GM23338 (cell line): ENCODE results near the gene ARMC7. TPM values are rescaled to one million over a fixed set of nuclear protein-coding genes. Genes with fewer than 3 reads are reported as not detected.

Experiments used
- ATAC-seq: fragments of 200-7000 bp; cut with Tn5 transposase; 3 replicates; pipeline ENCODE4 v1.9.1; 2020
- DNase-seq: peaks from one replicate; pipeline ENCODE4 v3.0.0-alpha.2; 2015; ENCODE audit warnings: low spot score
- H2AFZ ChIP-seq: fragments of 200-600 bp; sonication (generic); 2 replicates; pipeline ENCODE4 v1.8.0; 2016; ENCODE audit warnings: antibody characterized with exemption, mild to moderate bottlenecking, moderate library complexity
- H3F3A ChIP-seq: fragments of 200-600 bp; sonication (generic); replicated peaks from 2 replicates; pipeline ENCODE4 v1.8.0; 2017; ENCODE audit warnings: antibody characterized with exemption, mixed run types, low read depth
- H3K27ac ChIP-seq: fragments of 200-600 bp; sonication (generic); 2 replicates; pipeline ENCODE4 v1.6.1; 2016; ENCODE audit warnings: low read depth
- H3K27me3 ChIP-seq: fragments of 200-600 bp; sonication (generic); 2 replicates; pipeline ENCODE4 v1.8.0; 2016; ENCODE audit warnings: mild to moderate bottlenecking, mixed run types, moderate library complexity; ENCODE audit not compliant: insufficient read depth
- H3K36me3 ChIP-seq: fragments of 200-600 bp; sonication (generic); 2 replicates; pipeline ENCODE4 v1.8.0; 2016; ENCODE audit warnings: mild to moderate bottlenecking; ENCODE audit not compliant: insufficient read depth
- H3K4me1 ChIP-seq: fragments of 200-600 bp; sonication (generic); 2 replicates; pipeline ENCODE4 v1.8.0; 2016; ENCODE audit warnings: mild to moderate bottlenecking, moderate library complexity; ENCODE audit not compliant: insufficient read depth
- H3K4me2 ChIP-seq: fragments of 200-600 bp; sonication (generic); 2 replicates; pipeline ENCODE4 v1.7.1; 2017; ENCODE audit warnings: mixed run types
- H3K4me3 ChIP-seq: fragments of 200-600 bp; sonication (generic); 2 replicates; pipeline ENCODE4 v1.6.1; 2016; ENCODE audit warnings: mixed run types
- H3K79me2 ChIP-seq: fragments of 200-600 bp; sonication (generic); replicated peaks from 2 replicates; pipeline ENCODE4 v1.8.0; 2017; ENCODE audit warnings: mild to moderate bottlenecking; ENCODE audit not compliant: insufficient read depth
- H3K9me2 ChIP-seq: fragments of 200-600 bp; sonication (generic); 2 replicates; pipeline ENCODE4 v1.8.0; 2017; ENCODE audit not compliant: insufficient read depth
- H4K20me1 ChIP-seq: fragments of 200-600 bp; sonication (generic); replicated peaks from 2 replicates; pipeline ENCODE4 v1.8.0; 2017; ENCODE audit warnings: mild to moderate bottlenecking; ENCODE audit not compliant: insufficient read depth
- H3K27ac Mint-ChIP-seq: 2 replicates; pipeline ENCODE4 v1.8.0; 2020; ENCODE audit warnings: inconsistent platforms, mild to moderate bottlenecking, moderate library complexity, mixed read lengths
- H3K27me3 Mint-ChIP-seq: 3 replicates; pipeline ENCODE4 v1.8.0; 2022; ENCODE audit warnings: low read depth, mild to moderate bottlenecking, moderate library complexity, mixed read lengths, inconsistent platforms; ENCODE audit not compliant: insufficient read depth, poor library complexity
- H3K36me3 Mint-ChIP-seq: 3 replicates; pipeline ENCODE4 v1.8.0; 2021; ENCODE audit warnings: low read depth, mild to moderate bottlenecking, inconsistent platforms, moderate library complexity, mixed read lengths
- H3K4me1 Mint-ChIP-seq: 3 replicates; pipeline ENCODE4 v1.8.0; 2020; ENCODE audit warnings: mild to moderate bottlenecking, inconsistent platforms, mixed read lengths
- H3K4me3 Mint-ChIP-seq: 3 replicates; pipeline ENCODE4 v1.8.0; 2021; ENCODE audit warnings: moderate library complexity, mild to moderate bottlenecking, inconsistent platforms, mixed read lengths
- H3K9me3 Mint-ChIP-seq: 3 replicates; pipeline ENCODE4 v1.8.0; 2020; ENCODE audit warnings: moderate library complexity, mild to moderate bottlenecking, inconsistent platforms, mixed read lengths
- CREB1 ChIP-seq: fragments of 250-450 bp; sonication (Bioruptor Pico); IDR thresholded peaks from 2 replicates; pipeline ENCODE4 v1.5.0; 2020; ENCODE audit warnings: low read depth, mild to moderate bottlenecking, moderate library complexity
- EZH2 ChIP-seq: fragments of 200-600 bp; sonication (generic); IDR thresholded peaks from one replicate; pipeline ENCODE4 v1.8.0; 2017; ENCODE audit warnings: antibody characterized with exemption, mild to moderate bottlenecking, low read depth; ENCODE audit not compliant: unreplicated experiment
- EZH2phosphoT487 ChIP-seq: fragments of 200-600 bp; sonication (generic); IDR thresholded peaks from one replicate; pipeline ENCODE4 v1.8.1; 2018; ENCODE audit warnings: antibody characterized with exemption; ENCODE audit not compliant: unreplicated experiment
- JUNB ChIP-seq: IDR thresholded peaks from one replicate; pipeline ENCODE4 v1.6.1; 2016; ENCODE audit warnings: antibody characterized with exemption; ENCODE audit not compliant: unreplicated experiment
- NANOG ChIP-seq: IDR thresholded peaks from 2 replicates; pipeline ENCODE4 v1.6.1; 2016; ENCODE audit warnings: antibody characterized with exemption, borderline replicate concordance
- POLR2AphosphoS5 ChIP-seq: IDR thresholded peaks from 2 replicates; pipeline ENCODE4 v1.6.1; 2016; ENCODE audit warnings: antibody characterized with exemption, low read depth
- ZNF114 ChIP-seq: fragments of 250-450 bp; sonication (Bioruptor Pico); IDR thresholded peaks from 2 replicates; pipeline ENCODE4 v1.5.0; 2020; ENCODE audit warnings: mild to moderate bottlenecking, moderate library complexity
- ZNF331 ChIP-seq: fragments of 250-450 bp; sonication (Bioruptor Pico); IDR thresholded peaks from 2 replicates; pipeline ENCODE4 v1.5.0; 2020; ENCODE audit warnings: low read depth, mild to moderate bottlenecking, moderate library complexity
- polyA plus RNA-seq: library from polyadenylated mRNA; unstranded; fragments of >200 nt; fragmentation: Nextera tagmentation; extraction: Ambion mirVana; gene quantifications from 2 replicates; pipeline ENCODE4 v1.2.1, GENCODE V29; 2016
- total RNA-seq: library from RNA; depleted of rRNA; stranded (reverse); fragments of >200 nt; shearing (Covaris generic); gene quantifications from 2 replicates; pipeline ENCODE4 v1.2.3, GENCODE V29; 2014
- TF ChIP-seq, protein P1 (sequence below): IDR thresholded peaks from 2 replicates; pipeline ENCODE4 v1.6.1; 2016; ENCODE audit warnings: antibody characterized with exemption
- TF ChIP-seq, protein P2 (sequence below), 2 experiments: fragments of 200-600 bp in 1 of 2; sonication (generic) in 1 of 2; conservative IDR thresholded peaks; 2 replicates each; pipeline versions ENCODE4 v1.5.1 to v1.6.1; 2016 to 2017; ENCODE audit warnings: antibody characterized with exemption in 2 of 2, low read depth in 2 of 2, mild to moderate bottlenecking in 2 of 2, moderate library complexity in 1 of 2
- TF ChIP-seq, protein P3 (sequence below): fragments of 250-450 bp; sonication (Bioruptor Pico); IDR thresholded peaks from 2 replicates; pipeline ENCODE4 v1.5.0; 2020; ENCODE audit warnings: mild to moderate bottlenecking, moderate library complexity
- TF ChIP-seq, protein P4 (sequence below): IDR thresholded peaks from one replicate; pipeline ENCODE4 v1.6.1; 2018; ENCODE audit warnings: antibody characterized with exemption; ENCODE audit not compliant: unreplicated experiment

The ARMC7 gene
- total and polyA plus RNA-seq, 2 experiments from 2014 or later = 5.6 to 8.4 TPM

DNA sequence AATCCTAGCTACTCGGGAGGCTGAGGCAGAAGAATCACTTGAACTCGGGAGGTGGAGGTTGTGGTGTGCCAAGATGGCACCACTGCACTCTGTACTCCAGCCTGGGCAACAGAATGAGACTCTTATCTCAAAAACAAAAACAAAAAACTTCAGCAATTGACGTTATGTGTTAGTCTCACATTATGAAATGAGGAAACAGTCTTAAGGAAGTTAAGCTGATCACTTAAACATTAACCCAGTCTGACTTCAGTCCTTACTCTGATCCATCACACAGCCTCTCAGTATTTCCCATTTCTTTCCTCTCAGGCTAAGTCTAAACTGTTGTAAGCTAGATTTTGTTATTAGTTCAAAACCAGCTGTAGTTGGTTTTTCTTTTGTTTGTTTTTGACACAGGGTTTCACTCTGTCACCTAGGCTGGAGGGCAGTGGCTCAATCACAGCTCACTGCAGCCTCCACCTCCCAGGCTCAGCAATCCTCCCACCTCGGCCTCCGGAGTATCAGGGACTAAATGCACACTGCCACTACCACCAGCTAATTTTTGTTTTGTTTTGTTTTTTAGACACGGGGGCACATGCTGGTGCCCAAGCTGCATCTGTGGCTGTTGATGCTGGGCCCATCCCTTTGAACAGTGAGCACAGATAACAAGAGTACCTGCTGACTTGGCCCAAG is 38.2 kb downstream of the ARMC7 start (continued):
- TF ChIP-seq, protein P1, sequence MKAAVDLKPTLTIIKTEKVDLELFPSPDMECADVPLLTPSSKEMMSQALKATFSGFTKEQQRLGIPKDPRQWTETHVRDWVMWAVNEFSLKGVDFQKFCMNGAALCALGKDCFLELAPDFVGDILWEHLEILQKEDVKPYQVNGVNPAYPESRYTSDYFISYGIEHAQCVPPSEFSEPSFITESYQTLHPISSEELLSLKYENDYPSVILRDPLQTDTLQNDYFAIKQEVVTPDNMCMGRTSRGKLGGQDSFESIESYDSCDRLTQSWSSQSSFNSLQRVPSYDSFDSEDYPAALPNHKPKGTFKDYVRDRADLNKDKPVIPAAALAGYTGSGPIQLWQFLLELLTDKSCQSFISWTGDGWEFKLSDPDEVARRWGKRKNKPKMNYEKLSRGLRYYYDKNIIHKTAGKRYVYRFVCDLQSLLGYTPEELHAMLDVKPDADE = no peak
- TF ChIP-seq CREB1 (CRISPR knock-in tag) = no peak
- TF ChIP-seq EZH2 = no peak

DNA sequence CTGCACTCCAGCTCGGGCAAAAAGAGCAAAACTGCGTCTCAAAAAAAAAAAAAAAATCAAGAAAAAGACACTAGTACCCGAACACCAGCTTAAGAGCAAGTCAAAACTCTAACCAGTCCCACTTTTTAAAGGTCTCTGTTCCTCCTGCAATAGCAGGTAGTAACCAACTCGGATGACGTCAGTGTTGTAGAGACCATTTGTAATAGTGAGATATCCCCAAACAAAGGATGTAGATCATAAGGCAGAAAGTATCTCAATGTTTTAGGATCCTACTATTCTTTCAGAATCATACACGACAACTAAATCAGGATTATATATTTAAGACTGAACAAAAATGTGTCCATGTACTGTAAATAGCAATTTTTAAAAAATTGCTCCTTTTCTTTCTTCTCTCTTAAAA is 42.2 kb downstream of the ARMC7 start:
- H3K4me3 ChIP-seq = peak overlapping the region; percentile 63
- Mint-ChIP-seq H3K27me3 (peaks cover 19% of the 10 kb centered on the region), H3K36me3 (peaks cover 48% of the 10 kb centered on the region), H3K4me3 (peak overlapping the region; percentile 93), H3K4me1 (peaks cover 29% of the 10 kb centered on the region), H3K27ac (peak overlapping the region; percentile 75), H3K9me3 (peaks cover 2% of the 10 kb centered on the region; the same call in 1 of the 3 replicates)
- peaks cover 53% of the 10 kb centered on the region for H4K20me1 ChIP-seq
- no peaks in the 10 kb centered on the region for H3K9me2 ChIP-seq
- peaks cover 33% of the 10 kb centered on the region for H3F3A ChIP-seq
- DNase-seq (peak; percentile 35), ATAC-seq (no peak)
- peaks cover 22% of the 10 kb centered on the region for H3K36me3 ChIP-seq
- H3K27ac ChIP-seq = 0 out of 2 replicates have a peak overlapping the region, but pooled peaks have one; percentile 33
- H3K4me2 ChIP-seq = peak overlapping the region; percentile 79
- no peaks in the 10 kb centered on the region for H3K27me3 ChIP-seq
- peaks cover 27% of the 10 kb centered on the region for H3K4me1 ChIP-seq
- no peak overlapping the region for H2AFZ ChIP-seq
- H3K79me2 ChIP-seq = peaks cover 73% of the 10 kb centered on the region
- no peak for TF ChIP-seq EZH2
- TF ChIP-seq, protein P2, sequence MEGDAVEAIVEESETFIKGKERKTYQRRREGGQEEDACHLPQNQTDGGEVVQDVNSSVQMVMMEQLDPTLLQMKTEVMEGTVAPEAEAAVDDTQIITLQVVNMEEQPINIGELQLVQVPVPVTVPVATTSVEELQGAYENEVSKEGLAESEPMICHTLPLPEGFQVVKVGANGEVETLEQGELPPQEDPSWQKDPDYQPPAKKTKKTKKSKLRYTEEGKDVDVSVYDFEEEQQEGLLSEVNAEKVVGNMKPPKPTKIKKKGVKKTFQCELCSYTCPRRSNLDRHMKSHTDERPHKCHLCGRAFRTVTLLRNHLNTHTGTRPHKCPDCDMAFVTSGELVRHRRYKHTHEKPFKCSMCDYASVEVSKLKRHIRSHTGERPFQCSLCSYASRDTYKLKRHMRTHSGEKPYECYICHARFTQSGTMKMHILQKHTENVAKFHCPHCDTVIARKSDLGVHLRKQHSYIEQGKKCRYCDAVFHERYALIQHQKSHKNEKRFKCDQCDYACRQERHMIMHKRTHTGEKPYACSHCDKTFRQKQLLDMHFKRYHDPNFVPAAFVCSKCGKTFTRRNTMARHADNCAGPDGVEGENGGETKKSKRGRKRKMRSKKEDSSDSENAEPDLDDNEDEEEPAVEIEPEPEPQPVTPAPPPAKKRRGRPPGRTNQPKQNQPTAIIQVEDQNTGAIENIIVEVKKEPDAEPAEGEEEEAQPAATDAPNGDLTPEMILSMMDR (conservative IDR thresholded peaks at IDR 0.05; ENCODE audit: low read depth in 2 of 2) = no peak
- no peak for TF ChIP-seq CREB1 (CRISPR knock-in tag)
- TF ChIP-seq, protein P3, sequence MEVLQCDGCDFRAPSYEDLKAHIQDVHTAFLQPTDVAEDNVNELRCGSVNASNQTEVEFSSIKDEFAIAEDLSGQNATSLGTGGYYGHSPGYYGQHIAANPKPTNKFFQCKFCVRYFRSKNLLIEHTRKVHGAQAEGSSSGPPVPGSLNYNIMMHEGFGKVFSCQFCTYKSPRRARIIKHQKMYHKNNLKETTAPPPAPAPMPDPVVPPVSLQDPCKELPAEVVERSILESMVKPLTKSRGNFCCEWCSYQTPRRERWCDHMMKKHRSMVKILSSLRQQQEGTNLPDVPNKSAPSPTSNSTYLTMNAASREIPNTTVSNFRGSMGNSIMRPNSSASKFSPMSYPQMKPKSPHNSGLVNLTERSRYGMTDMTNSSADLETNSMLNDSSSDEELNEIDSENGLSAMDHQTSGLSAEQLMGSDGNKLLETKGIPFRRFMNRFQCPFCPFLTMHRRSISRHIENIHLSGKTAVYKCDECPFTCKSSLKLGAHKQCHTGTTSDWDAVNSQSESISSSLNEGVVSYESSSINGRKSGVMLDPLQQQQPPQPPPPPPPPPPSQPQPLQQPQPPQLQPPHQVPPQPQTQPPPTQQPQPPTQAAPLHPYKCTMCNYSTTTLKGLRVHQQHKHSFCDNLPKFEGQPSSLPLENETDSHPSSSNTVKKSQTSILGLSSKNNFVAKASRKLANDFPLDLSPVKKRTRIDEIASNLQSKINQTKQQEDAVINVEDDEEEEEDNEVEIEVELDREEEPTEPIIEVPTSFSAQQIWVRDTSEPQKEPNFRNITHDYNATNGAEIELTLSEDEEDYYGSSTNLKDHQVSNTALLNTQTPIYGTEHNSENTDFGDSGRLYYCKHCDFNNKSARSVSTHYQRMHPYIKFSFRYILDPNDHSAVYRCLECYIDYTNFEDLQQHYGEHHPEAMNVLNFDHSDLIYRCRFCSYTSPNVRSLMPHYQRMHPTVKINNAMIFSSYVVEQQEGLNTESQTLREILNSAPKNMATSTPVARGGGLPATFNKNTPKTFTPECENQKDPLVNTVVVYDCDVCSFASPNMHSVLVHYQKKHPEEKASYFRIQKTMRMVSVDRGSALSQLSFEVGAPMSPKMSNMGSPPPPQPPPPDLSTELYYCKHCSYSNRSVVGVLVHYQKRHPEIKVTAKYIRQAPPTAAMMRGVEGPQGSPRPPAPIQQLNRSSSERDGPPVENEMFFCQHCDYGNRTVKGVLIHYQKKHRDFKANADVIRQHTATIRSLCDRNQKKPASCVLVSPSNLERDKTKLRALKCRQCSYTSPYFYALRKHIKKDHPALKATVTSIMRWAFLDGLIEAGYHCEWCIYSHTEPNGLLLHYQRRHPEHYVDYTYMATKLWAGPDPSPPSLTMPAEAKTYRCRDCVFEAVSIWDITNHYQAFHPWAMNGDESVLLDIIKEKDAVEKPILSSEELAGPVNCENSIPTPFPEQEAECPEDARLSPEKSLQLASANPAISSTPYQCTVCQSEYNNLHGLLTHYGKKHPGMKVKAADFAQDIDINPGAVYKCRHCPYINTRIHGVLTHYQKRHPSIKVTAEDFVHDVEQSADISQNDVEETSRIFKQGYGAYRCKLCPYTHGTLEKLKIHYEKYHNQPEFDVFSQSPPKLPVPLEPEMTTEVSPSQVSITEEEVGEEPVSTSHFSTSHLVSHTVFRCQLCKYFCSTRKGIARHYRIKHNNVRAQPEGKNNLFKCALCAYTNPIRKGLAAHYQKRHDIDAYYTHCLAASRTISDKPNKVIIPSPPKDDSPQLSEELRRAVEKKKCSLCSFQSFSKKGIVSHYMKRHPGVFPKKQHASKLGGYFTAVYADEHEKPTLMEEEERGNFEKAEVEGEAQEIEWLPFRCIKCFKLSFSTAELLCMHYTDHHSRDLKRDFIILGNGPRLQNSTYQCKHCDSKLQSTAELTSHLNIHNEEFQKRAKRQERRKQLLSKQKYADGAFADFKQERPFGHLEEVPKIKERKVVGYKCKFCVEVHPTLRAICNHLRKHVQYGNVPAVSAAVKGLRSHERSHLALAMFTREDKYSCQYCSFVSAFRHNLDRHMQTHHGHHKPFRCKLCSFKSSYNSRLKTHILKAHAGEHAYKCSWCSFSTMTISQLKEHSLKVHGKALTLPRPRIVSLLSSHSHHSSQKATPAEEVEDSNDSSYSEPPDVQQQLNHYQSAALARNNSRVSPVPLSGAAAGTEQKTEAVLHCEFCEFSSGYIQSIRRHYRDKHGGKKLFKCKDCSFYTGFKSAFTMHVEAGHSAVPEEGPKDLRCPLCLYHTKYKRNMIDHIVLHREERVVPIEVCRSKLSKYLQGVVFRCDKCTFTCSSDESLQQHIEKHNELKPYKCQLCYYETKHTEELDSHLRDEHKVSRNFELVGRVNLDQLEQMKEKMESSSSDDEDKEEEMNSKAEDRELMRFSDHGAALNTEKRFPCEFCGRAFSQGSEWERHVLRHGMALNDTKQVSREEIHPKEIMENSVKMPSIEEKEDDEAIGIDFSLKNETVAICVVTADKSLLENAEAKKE (CRISPR knock-in tag) = no peak
- TF ChIP-seq NANOG = no peak
- TF ChIP-seq EZH2phosphoT487 = no peak
- TF ChIP-seq, protein P4, sequence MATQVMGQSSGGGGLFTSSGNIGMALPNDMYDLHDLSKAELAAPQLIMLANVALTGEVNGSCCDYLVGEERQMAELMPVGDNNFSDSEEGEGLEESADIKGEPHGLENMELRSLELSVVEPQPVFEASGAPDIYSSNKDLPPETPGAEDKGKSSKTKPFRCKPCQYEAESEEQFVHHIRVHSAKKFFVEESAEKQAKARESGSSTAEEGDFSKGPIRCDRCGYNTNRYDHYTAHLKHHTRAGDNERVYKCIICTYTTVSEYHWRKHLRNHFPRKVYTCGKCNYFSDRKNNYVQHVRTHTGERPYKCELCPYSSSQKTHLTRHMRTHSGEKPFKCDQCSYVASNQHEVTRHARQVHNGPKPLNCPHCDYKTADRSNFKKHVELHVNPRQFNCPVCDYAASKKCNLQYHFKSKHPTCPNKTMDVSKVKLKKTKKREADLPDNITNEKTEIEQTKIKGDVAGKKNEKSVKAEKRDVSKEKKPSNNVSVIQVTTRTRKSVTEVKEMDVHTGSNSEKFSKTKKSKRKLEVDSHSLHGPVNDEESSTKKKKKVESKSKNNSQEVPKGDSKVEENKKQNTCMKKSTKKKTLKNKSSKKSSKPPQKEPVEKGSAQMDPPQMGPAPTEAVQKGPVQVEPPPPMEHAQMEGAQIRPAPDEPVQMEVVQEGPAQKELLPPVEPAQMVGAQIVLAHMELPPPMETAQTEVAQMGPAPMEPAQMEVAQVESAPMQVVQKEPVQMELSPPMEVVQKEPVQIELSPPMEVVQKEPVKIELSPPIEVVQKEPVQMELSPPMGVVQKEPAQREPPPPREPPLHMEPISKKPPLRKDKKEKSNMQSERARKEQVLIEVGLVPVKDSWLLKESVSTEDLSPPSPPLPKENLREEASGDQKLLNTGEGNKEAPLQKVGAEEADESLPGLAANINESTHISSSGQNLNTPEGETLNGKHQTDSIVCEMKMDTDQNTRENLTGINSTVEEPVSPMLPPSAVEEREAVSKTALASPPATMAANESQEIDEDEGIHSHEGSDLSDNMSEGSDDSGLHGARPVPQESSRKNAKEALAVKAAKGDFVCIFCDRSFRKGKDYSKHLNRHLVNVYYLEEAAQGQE = no peak
- TF ChIP-seq POLR2AphosphoS5 = no peak
- TF ChIP-seq JUNB = no peak
- no peak for TF ChIP-seq ZNF331 (CRISPR knock-in tag)
- no peak for TF ChIP-seq ZNF114 (CRISPR knock-in tag)
